OCI-LY3 (cell line): ENCODE data around the gene HAGHL.

Experiments used
- H2AFZ ChIP-seq: fragments of 200-600, 300-600 bp; shearing (Covaris generic); 2 replicates; pipeline ENCODE4 v1.6.0; 2014; ENCODE audit warnings: antibody characterized with exemption, low read depth, low read length
- H3K27ac ChIP-seq: fragments of 200-600, 300-600 bp; sonication (generic); 2 replicates; pipeline ENCODE4 v1.5.1; 2014; ENCODE audit warnings: mild to moderate bottlenecking, low read length, moderate library complexity, mixed read lengths
- H3K27me3 ChIP-seq: fragments of 200-600, 300-600 bp; sonication (generic); 2 replicates; pipeline ENCODE4 v1.6.1; 2014; ENCODE audit warnings: low read depth, low read length, mixed read lengths
- H3K36me3 ChIP-seq: fragments of 200-600, 300-600 bp; sonication (generic); replicated peaks from 2 replicates; pipeline ENCODE3; 2014; ENCODE audit warnings: low read depth, low read length, mixed read lengths
- H3K4me1 ChIP-seq: fragments of 300-600, 200-600 bp; sonication (generic); 2 replicates; pipeline ENCODE4 v1.6.1; 2014; ENCODE audit warnings: low read length, mixed read lengths
- H3K4me2 ChIP-seq: fragments of 200-600, 300-600 bp; sonication (generic); 2 replicates; pipeline ENCODE4 v1.6.1; 2014; ENCODE audit warnings: low read length, mixed read lengths
- H3K4me3 ChIP-seq: fragments of 300-600, 200-600 bp; sonication (generic); 2 replicates; pipeline ENCODE4 v1.5.1; 2014; ENCODE audit warnings: antibody characterized with exemption, mild to moderate bottlenecking, low read length, moderate library complexity
- H3K79me2 ChIP-seq: fragments of 300-600, 200-600 bp; shearing (Covaris generic); 2 replicates; pipeline ENCODE4 v1.6.1; 2014; ENCODE audit warnings: mild to moderate bottlenecking, low read length, mixed read lengths
- H3K9ac ChIP-seq: fragments of 300-600, 200-600 bp; shearing (Covaris generic); 2 replicates; pipeline ENCODE4 v1.6.0; 2014; ENCODE audit warnings: mild to moderate bottlenecking, low read length, moderate library complexity
- H3K9me3 ChIP-seq: fragments of 200-600, 300-600 bp; shearing (Covaris generic); 2 replicates; pipeline ENCODE4 v1.6.1; 2014; ENCODE audit warnings: low read length, mixed read lengths; ENCODE audit not compliant: insufficient read depth
- H4K20me1 ChIP-seq: fragments of 200-600, 300-600 bp; sonication (generic); 2 replicates; pipeline ENCODE4 v1.6.1; 2016; ENCODE audit warnings: low read length, mixed read lengths; ENCODE audit not compliant: insufficient read depth
- EZH2phosphoT487 ChIP-seq: fragments of 200-600 bp; shearing (Covaris generic); IDR thresholded peaks from 2 replicates; pipeline ENCODE4 v1.6.1; 2018; ENCODE audit warnings: antibody characterized with exemption, mixed run types, low read depth
- TF ChIP-seq, protein P1 (sequence below): fragments of 200-600, 300-600 bp; sonication (generic); IDR thresholded peaks from 2 replicates; pipeline ENCODE4 v1.5.1; 2014; ENCODE audit warnings: antibody characterized with exemption, low read length, low read depth

Gene HAGHL

DNA sequence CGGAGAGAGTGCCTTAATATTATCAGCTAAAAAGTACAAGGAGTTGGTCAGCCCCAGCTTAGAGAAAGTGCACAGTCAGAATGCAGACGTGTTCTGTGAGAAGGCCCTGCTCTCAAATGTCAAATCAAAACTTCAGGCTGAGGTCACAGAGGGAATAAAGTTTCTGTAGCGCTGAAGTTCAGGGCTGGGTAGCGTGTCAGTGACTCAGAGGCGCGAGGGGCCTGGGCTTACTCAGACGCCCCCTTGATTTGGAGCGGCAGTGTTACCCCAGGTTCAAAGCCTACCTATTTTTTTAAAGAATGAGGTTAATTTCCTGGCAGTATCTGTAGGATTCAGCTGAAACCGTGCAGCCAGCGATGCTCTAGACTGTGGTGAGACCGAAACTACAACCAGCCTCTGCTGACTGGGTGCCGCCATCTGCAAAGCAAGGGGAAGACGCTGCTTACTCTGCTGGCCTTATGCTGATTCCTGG is 9.1 kb downstream of the HAGHL start:
- peaks cover 30% of the 10 kb centered on the region for H3K4me1 ChIP-seq
- H4K20me1 ChIP-seq: no peaks in the 10 kb centered on the region
- H3K4me3 ChIP-seq: 0 out of 2 replicates have a peak overlapping the region, but pooled peaks have one; percentile 5
- H3K9ac ChIP-seq: peak overlapping the region; percentile 42; the same call in 1 of the 2 replicates
- peaks cover 11% of the 10 kb centered on the region for H3K36me3 ChIP-seq
- no peak overlapping the region for H2AFZ ChIP-seq
- peaks cover 8% of the 10 kb centered on the region; the same call in 1 of the 2 replicates for H3K79me2 ChIP-seq
- H3K27ac ChIP-seq: peak overlapping the region; percentile 66
- H3K27me3 ChIP-seq: no peaks in the 10 kb centered on the region
- H3K4me2 ChIP-seq: peak overlapping the region; percentile 18
- no peaks in the 10 kb centered on the region for H3K9me3 ChIP-seq
- TF ChIP-seq, protein P1, sequence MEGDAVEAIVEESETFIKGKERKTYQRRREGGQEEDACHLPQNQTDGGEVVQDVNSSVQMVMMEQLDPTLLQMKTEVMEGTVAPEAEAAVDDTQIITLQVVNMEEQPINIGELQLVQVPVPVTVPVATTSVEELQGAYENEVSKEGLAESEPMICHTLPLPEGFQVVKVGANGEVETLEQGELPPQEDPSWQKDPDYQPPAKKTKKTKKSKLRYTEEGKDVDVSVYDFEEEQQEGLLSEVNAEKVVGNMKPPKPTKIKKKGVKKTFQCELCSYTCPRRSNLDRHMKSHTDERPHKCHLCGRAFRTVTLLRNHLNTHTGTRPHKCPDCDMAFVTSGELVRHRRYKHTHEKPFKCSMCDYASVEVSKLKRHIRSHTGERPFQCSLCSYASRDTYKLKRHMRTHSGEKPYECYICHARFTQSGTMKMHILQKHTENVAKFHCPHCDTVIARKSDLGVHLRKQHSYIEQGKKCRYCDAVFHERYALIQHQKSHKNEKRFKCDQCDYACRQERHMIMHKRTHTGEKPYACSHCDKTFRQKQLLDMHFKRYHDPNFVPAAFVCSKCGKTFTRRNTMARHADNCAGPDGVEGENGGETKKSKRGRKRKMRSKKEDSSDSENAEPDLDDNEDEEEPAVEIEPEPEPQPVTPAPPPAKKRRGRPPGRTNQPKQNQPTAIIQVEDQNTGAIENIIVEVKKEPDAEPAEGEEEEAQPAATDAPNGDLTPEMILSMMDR: no peak
- no peak for TF ChIP-seq EZH2phosphoT487

DNA sequence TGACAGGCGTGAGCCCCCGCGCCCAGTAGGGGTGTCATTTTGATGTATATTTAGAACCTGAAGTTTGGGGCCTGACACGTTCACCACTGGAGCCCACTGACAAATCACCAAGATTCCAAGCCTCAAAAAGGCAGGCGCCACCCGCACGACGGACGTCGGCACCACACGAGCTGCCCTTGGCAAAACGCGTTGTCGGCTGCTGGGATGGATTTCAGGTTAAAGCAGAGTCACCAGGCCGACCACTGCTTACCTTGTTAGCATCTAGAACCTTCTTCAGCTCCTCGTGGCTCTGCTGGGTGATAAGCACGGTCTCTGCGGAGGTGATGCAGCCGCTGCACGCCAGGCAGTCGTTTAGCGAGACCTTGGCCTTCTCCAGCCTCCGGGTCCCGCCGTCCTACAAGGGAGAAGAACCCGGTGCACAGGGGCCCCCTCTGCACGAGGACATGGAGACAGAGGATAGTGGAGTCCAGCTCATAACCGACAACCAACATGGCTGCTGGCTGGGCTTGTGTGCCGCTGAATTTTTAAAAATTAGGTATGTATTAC is 10.1 kb downstream of the HAGHL start:
- Histone ChIP-seq H3K79me2 (peaks cover 8% of the 10 kb centered on the region; the same call in 1 of the 2 replicates), H3K4me2 (no peak overlapping the region), H2AFZ (no peak overlapping the region), H3K36me3 (peaks cover 11% of the 10 kb centered on the region), H4K20me1 (no peaks in the 10 kb centered on the region), H3K9ac (no peak overlapping the region), H3K27ac (peak overlapping the region; percentile 66; the same call in 1 of the 2 replicates), H3K27me3 (no peaks in the 10 kb centered on the region), H3K4me1 (peaks cover 30% of the 10 kb centered on the region), H3K4me3 (no peak overlapping the region), H3K9me3 (no peaks in the 10 kb centered on the region)
- TF ChIP-seq, protein P1: no peak

- Histone ChIP-seq H4K20me1 (no peaks in the 10 kb centered on the region), H3K4me3 (peak overlapping the region; percentile 80), H3K4me2 (peak overlapping the region; percentile 93), H3K9ac (peak overlapping the region; percentile 82), H2AFZ (no peak overlapping the region), H3K79me2 (peaks cover 8% of the 10 kb centered on the region; the same call in 1 of the 2 replicates), H3K27ac (no peak overlapping the region), H3K9me3 (no peaks in the 10 kb centered on the region), H3K36me3 (peaks cover 11% of the 10 kb centered on the region), H3K27me3 (no peaks in the 10 kb centered on the region), H3K4me1 (peaks cover 30% of the 10 kb centered on the region)
- TF ChIP-seq EZH2phosphoT487: no peak
- TF ChIP-seq, protein P1: no peak
Measured at GRCh38 chr16:739560-740458, 12.9 kb downstream of the HAGHL start.

DNA sequence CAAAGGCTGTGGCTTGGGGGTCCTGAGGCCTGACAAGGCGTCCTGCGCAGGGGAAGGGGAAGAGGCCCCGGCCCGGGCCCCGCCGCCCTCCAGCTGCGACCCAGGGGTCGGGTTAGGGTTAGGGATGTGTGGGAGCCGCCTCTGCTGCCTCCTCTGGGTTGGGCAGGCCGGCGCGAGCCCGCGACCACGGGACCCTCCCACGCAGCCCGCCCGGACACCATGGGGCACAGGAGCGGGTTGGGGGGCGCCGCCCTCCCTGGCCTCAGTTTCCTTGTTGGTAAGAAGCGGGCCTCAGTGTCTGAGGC is 13.5 kb downstream of the HAGHL start:
- Histone ChIP-seq H3K4me2 (peak overlapping the region; percentile 93), H3K79me2 (peaks cover 8% of the 10 kb centered on the region; the same call in 1 of the 2 replicates), H2AFZ (0 out of 2 replicates have a peak overlapping the region, but pooled peaks have one; percentile 9), H3K4me1 (peaks cover 27% of the 10 kb centered on the region), H3K27ac (peak overlapping the region; percentile 15; the same call in 1 of the 2 replicates), H3K27me3 (no peaks in the 10 kb centered on the region), H3K9ac (peak overlapping the region; percentile 82), H4K20me1 (no peaks in the 10 kb centered on the region), H3K9me3 (no peaks in the 10 kb centered on the region), H3K36me3 (peaks cover 8% of the 10 kb centered on the region), H3K4me3 (peak overlapping the region; percentile 80)
- no peak for TF ChIP-seq EZH2phosphoT487
- TF ChIP-seq, protein P1: no peak
